Measurements from ENCODE around the gene TEX2. TPM values are rescaled to one million over a fixed set of nuclear protein-coding genes. Genes with fewer than 3 reads are reported as not detected.
A peak's percentile ranks its signal among the peaks of the same experiment; 100 is the strongest.

TEX2 gene
- total RNA-seq, 2 experiments from 2014 or later, result 14.0 to 14.5 TPM

- ChIA-PET CTCF (interaction anchor here (0.7 to 1.8 kb wide), 6 partner anchors 13 to 172 kb away, joined by 3 to 4 read pairs (median 4); no protein-coding TSS in a partner anchor), POLR2A (interaction anchor here (0.6 to 1.3 kb wide), 3 partner anchors 28 to 54 kb away, joined by 3 to 4 read pairs (median 3); no protein-coding TSS in a partner anchor)
- peak; percentile 92 for ATAC-seq
- DNase-seq, result peak; percentile 53
- no peak for TF ChIP-seq CTCF (IDR thresholded peaks at IDR 0.05)
- H3K36me3 Mint-ChIP-seq (ENCODE audit: low read depth), result peaks cover 9% of the 10 kb centered on the region
- peaks cover 46% of the 10 kb centered on the region for H3K4me1 Mint-ChIP-seq (ENCODE audit: low read depth)
- H3K9me3 Mint-ChIP-seq, result peaks cover 2% of the 10 kb centered on the region
- intact Hi-C loops (cut with micrococcal nuclease), result no loop called here
- no peak overlapping the region for H3K27ac Mint-ChIP-seq
- no peaks in the 10 kb centered on the region for H3K27me3 Mint-ChIP-seq
- H3K4me3 Mint-ChIP-seq, result no peak overlapping the region
These were observed 62.7 kb downstream of the TEX2 start for GRCh38 chr17:64200080-64201032.

GRCh38 chr17:64198331-64199090, 64.5 kb downstream of the TEX2 start:
- ChIA-PET CTCF (interaction anchor here (0.7 to 1.5 kb wide), 5 partner anchors 55 to 220 kb away, joined by 3 to 4 read pairs (median 3); no protein-coding TSS in a partner anchor), POLR2A (interaction anchor here (1.6 kb wide), 1 partner anchor 19 kb away, joined by 4 read pairs; no protein-coding TSS in a partner anchor)
- H3K4me3 Mint-ChIP-seq, result no peak overlapping the region
- H3K27me3 Mint-ChIP-seq, result no peaks in the 10 kb centered on the region
- peaks cover 42% of the 10 kb centered on the region for H3K4me1 Mint-ChIP-seq (ENCODE audit: low read depth)
- no peak overlapping the region for H3K27ac Mint-ChIP-seq
- DNase-seq, result no peak
- TF ChIP-seq CTCF (IDR thresholded peaks at IDR 0.05), result no peak
- ATAC-seq, result no peak
- peaks cover 2% of the 10 kb centered on the region for H3K9me3 Mint-ChIP-seq
- intact Hi-C loops (cut with micrococcal nuclease), result no loop called here
- H3K36me3 Mint-ChIP-seq (ENCODE audit: low read depth), result peaks cover 10% of the 10 kb centered on the region

- ChIA-PET POLR2A (no interaction called here), CTCF (interaction anchor here (0.8 to 1.3 kb wide), 2 partner anchors 94 to 176 kb away, joined by 3 read pairs; partner anchors contain the start of gene ICAM2)
- H3K36me3 Mint-ChIP-seq (ENCODE audit: low read depth), result peaks cover 18% of the 10 kb centered on the region
- no peak for DNase-seq
- H3K27me3 Mint-ChIP-seq, result no peaks in the 10 kb centered on the region
- H3K9me3 Mint-ChIP-seq, result peaks cover 2% of the 10 kb centered on the region
- intact Hi-C loops (cut with micrococcal nuclease), result no loop called here
- H3K27ac Mint-ChIP-seq, result no peak overlapping the region
- no peak overlapping the region for H3K4me3 Mint-ChIP-seq
- no peak for ATAC-seq
- no peak for TF ChIP-seq CTCF (IDR thresholded peaks at IDR 0.05)
- H3K4me1 Mint-ChIP-seq (ENCODE audit: low read depth), result peaks cover 24% of the 10 kb centered on the region
These were observed 66.5 kb downstream of the TEX2 start for GRCh38 chr17:64196601-64197000.

GRCh38 chr17:64193561-64193960, 69.5 kb downstream of the TEX2 start:
- Mint-ChIP-seq H3K27me3 (no peaks in the 10 kb centered on the region), H3K9me3 (peaks cover 2% of the 10 kb centered on the region), H3K4me1 (ENCODE audit: low read depth) (peaks cover 6% of the 10 kb centered on the region), H3K27ac (no peak overlapping the region), H3K4me3 (no peak overlapping the region), H3K36me3 (ENCODE audit: low read depth) (peaks cover 14% of the 10 kb centered on the region)
- no peak for DNase-seq
- intact Hi-C loops (cut with micrococcal nuclease), result no loop called here
- ChIA-PET CTCF (interaction anchor here (1.0 to 2.4 kb wide), 5 partner anchors 13 to 89 kb away, joined by 3 to 7 read pairs (median 4); no protein-coding TSS in a partner anchor), POLR2A (interaction anchor here (0.7 to 1.4 kb wide), 2 partner anchors 22 to 48 kb away, joined by 3 read pairs; no protein-coding TSS in a partner anchor)
- no peak for TF ChIP-seq CTCF (IDR thresholded peaks at IDR 0.05)
- ATAC-seq, result no peak
